ENCODE results near the gene SLC6A11.

SLC6A11 gene

GRCh38 chr3:10816019-10816862, at the start of gene SLC6A11:
TSS of gene SLC6A11 (plus strand) at chr3:10816228. CDS start at chr3:10816266, 38 bp downstream.
- no peak for DNase-seq

- DNase-seq: no peak
These were observed 47.2 kb upstream of the SLC6A11 start for GRCh38 chr3:10768708-10769394.

- no peak for DNase-seq
These were observed 45.5 kb upstream of the SLC6A11 start for GRCh38 chr3:10770547-10770946.

- DNase-seq: no peak
These were observed 45.0 kb upstream of the SLC6A11 start for GRCh38 chr3:10770981-10771380.

GRCh38 chr3:10771486-10772270, 44.4 kb upstream of the SLC6A11 start:
- DNase-seq: no peak

GRCh38 chr3:10772271-10773161, 43.5 kb upstream of the SLC6A11 start:
- no peak for DNase-seq

GRCh38 chr3:10774129-10774670, 41.8 kb upstream of the SLC6A11 start:
- DNase-seq: no peak

GRCh38 chr3:10774825-10775224, 41.2 kb upstream of the SLC6A11 start:
- DNase-seq: no peak

GRCh38 chr3:10775259-10775658, 40.8 kb upstream of the SLC6A11 start:
- DNase-seq: no peak

- DNase-seq: no peak
These were observed 40.2 kb upstream of the SLC6A11 start for GRCh38 chr3:10775828-10776227.

- no peak for DNase-seq
These were observed 38.4 kb upstream of the SLC6A11 start for GRCh38 chr3:10777627-10778026.

- DNase-seq: no peak
These were observed 37.3 kb upstream of the SLC6A11 start for GRCh38 chr3:10778492-10779292.

GRCh38 chr3:10779293-10779805, 36.7 kb upstream of the SLC6A11 start:
- DNase-seq: no peak

GRCh38 chr3:10780243-10780642, 35.8 kb upstream of the SLC6A11 start:
- DNase-seq: no peak

GRCh38 chr3:10780922-10781321, 35.1 kb upstream of the SLC6A11 start:
- no peak for DNase-seq

- no peak for DNase-seq
These were observed 34.0 kb upstream of the SLC6A11 start for GRCh38 chr3:10781981-10782380.

- peak; percentile 22 for DNase-seq
These were observed 32.4 kb upstream of the SLC6A11 start for GRCh38 chr3:10783360-10784351.

- DNase-seq: no peak
These were observed 29.4 kb upstream of the SLC6A11 start for GRCh38 chr3:10786640-10787039.

- DNase-seq: no peak
These were observed 27.6 kb upstream of the SLC6A11 start for GRCh38 chr3:10788451-10788850.

GRCh38 chr3:10790713-10791112, 25.3 kb upstream of the SLC6A11 start:
- DNase-seq: no peak
